Measurements from ENCODE around the gene LURAP1L.
"Not testable (repeated sequence)": the region's sequence is repeated elsewhere in the genome, so short reads cannot be mapped to it uniquely, and the experiment has no call there.

Gene LURAP1L

GRCh38 chr9:12862611-12863410, 88.0 kb downstream of the LURAP1L start:
- DNase-seq: no peak

- no peak for DNase-seq
Measured at GRCh38 chr9:12863618-12864017, 88.8 kb downstream of the LURAP1L start.

- not testable (repeated sequence) for DNase-seq
Measured at GRCh38 chr9:12865380-12865779, 90.6 kb downstream of the LURAP1L start.
